HG03571 (cell line): Measurements from ENCODE around the gene NR4A1.
A peak's percentile ranks its signal among the peaks of the same experiment; 100 is the strongest.

Experiments used
- ATAC-seq: cut with Tn5 transposase; IDR thresholded peaks from one replicate; pipeline ENCODE4 v1.9.1; 2021; ENCODE audit not compliant: unreplicated experiment

The NR4A1 gene

DNA sequence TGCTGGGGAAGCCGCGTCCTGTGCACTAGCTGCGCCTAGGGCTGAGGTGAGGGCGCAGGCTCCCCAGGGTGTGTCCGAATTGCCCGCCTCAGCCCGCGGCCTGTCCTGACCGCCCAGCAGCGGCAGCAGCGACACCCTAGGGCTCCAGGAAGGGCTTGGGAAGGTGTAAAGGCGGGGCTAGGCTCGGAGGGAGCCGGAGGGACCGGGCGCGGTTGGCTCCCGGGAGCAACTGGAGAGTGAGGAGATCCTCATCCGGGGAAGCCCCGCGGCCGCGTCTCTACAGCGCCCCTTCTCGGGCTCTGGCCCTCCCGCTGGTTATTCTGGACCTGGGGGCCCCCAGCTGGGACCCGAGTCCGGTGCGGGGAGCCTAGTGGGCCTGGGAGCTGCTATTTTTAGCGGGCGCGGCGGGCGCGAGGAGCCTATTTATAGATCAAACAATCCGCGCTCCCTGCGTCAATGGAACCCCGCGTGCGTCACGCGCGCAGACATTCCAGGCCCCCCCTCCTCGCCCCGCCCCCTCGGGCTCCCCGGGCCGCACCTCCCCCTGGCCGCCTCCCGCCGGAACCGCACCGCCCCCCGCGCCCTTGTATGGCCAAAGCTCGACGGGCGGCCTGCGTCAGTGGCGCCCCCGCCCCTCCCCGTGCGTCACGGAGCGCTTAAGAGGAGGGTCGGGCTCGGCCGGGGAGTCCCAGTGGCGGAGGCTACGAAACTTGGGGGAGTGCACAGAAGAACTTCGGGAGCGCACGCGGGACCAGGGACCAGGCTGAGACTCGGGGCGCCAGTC is at the start of gene NR4A1:
Gene NR4A1 (plus strand): TSS at position 685 of the 784 bp plus-strand sequence. CDS start 2,887 bp downstream, outside the sequence.
- peak; percentile 70 for ATAC-seq

- no peak for ATAC-seq
Measured at GRCh38 chr12:52003016-52003550, 48.2 kb upstream of the NR4A1 start.

GRCh38 chr12:52003591-52003990 is 47.7 kb upstream of the NR4A1 start:
- no peak for ATAC-seq

GRCh38 chr12:52004042-52004648 is 47.1 kb upstream of the NR4A1 start:
- no peak for ATAC-seq

GRCh38 chr12:52005218-52005902 is 45.9 kb upstream of the NR4A1 start:
- no peak for ATAC-seq

DNA sequence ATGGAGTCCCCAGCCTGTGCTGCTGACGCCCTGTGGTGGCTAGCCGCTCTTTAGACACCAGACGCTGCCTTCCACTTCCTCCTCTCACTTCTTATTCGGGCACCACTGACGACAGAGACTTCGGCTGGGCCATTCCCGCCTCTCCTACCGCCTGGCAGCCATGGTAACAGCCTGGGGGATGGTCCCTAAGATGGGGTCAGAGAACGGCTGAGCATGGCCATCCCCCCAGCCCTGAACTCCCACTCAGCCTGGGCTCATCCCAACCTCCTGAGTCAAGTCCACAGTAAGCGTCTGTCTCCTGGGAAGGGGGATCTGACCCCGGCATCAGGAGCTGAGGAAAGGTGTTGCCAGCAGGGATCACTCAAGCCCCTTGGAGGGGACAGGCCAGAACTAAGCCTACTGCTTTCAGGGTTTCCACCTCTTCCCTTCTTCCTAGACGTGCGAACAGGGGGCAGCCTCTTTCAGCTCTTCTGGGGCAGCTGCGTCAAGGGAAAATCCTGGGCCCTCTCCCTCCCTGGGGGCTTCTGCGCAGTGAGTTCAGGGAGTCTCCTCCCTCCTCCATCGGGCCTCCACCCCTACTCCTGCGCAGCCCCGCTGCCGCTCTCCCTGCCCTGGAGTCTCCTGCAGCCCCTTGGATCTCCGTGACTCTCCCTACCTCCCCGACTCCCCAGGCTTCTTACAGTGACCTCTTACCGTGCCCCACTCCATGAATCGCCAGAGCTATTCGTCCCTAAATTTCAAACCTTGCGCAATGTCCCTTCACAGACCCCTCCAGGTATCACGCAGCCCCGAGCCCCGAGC is 45.1 kb upstream of the NR4A1 start:
- ATAC-seq: peak; percentile 62

- no peak for ATAC-seq
Measured at GRCh38 chr12:52006726-52007157, 44.5 kb upstream of the NR4A1 start, which contains the start of gene TAMALIN. TSS of gene TAMALIN (plus strand) at chr12:52006946. CDS start at chr12:52007020, 74 bp downstream.

GRCh38 chr12:52007158-52007921 is 43.9 kb upstream of the NR4A1 start:
- ATAC-seq: no peak

DNA sequence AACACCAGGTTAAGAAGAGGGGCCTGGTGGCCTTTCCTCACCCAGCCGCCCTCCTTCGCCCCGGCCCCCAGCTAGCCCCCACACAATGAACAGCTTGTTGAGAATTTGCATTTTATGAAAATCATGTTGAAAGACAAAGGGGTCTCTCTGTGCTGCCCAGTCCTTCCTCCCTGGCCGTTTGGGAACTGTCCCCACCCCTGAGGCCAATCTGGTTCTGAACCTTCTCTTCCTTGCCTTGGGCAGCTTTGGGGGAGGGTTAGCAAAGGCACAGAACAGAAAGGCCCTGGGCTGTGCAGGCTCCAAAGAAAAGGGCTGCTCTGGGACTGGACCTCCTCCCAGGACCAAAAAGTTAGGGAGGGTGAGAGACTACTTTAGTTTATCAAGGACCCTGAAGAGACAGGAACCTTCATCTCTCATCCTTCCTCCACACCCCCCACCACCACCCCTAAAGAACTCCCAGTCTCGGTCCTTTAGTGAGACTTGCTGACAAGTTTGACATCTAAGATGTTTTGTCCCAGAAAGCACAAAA is 43.2 kb upstream of the NR4A1 start:
- no peak for ATAC-seq

DNA sequence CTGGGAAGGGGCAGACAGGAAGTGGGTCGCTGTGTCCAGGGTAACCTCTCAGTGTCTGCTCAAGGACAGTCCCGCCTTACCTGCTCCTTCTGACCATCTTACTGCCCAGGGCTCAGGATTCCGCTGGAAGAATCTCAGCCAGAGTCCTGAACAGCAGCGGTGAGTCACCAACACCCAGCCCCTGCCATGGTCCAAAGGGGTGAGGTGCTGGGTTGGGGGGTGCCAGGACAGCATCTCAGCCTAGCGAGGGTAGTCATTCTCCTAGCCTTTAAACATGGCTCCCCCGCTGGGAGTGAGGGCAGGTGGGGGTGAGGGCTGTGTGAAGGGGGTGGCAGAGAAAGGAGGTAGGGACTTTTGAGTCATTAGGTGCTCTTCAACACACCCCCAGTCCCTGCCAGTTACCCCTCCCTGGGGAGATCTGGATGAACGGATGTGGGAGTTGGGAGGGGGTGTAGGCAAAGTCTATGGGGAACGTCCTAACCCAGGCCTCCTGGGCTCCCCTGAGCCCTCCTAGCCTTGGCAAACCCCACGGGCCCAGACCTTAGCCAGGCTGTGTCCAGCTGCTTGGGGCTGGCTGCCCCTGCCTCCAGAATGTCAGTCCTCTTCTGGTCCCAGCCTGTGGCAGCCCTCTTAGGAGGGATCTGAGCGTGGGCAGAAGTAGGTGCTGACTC is 42.0 kb upstream of the NR4A1 start:
- no peak for ATAC-seq

DNA sequence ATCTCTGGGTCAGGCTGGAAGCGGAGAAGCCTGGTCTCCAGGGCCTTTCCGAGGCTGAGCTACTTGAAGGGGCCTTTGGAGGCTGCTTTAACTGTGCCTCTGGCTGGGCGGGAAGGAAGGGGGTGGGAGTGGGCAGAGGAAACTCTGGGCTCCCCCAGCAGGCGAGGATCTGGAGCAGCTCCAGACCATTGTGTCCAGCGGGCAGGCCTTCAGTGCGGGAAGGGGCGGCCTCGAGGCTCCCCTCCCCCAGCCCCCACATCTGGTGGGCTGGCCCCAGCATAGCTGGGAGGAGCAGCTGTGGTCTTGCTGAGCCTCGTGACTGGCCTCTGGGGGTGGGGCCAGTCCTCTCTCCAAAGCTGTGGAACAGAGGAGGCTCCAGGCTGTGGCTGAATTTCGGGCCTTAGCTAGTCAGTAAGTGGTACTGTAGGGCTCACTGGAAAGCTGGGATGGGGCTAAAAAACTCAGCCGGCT is 41.1 kb upstream of the NR4A1 start:
- ATAC-seq: no peak

- no peak for ATAC-seq
Measured at GRCh38 chr12:52010692-52011601, 40.3 kb upstream of the NR4A1 start.

GRCh38 chr12:52011602-52012214 is 39.5 kb upstream of the NR4A1 start:
- no peak for ATAC-seq

DNA sequence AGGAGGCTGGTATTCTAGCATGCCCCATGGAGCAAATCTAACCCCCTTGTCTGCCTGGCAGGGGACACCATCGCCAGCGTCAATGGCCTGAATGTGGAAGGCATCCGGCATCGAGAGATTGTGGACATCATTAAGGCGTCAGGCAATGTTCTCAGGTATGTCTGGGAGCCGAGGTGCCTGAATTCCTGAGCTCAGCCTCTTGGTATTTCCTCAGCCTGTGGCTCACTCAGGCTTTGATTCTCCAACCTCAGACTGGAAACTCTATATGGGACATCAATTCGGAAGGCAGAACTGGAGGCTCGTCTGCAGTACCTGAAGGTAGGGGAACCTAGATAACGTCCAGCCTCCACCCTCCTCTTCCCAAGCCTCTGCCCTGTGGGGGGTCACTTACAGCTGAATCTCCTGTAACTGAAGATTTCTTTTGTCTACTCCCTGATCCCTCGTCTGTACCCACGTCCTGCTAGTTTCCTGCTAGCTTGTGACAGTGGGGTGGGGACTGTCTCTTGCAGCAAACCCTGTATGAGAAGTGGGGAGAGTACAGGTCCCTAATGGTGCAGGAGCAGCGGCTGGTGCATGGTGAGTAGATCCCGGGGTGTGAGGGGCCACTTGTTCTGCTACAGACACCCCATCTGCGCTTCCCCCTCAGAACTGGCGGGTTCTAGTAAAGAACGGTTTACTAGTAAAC is 37.5 kb upstream of the NR4A1 start:
- no peak for ATAC-seq

GRCh38 chr12:52014567-52015530 is 36.4 kb upstream of the NR4A1 start:
- no peak for ATAC-seq

GRCh38 chr12:52015532-52016041 is 35.7 kb upstream of the NR4A1 start:
- no peak for ATAC-seq
